ENCODE measurements around the gene NPM3. TPM values are rescaled to one million over a fixed set of nuclear protein-coding genes. Genes with fewer than 3 reads are reported as not detected.
A peak's percentile ranks its signal among the peaks of the same experiment; 100 is the strongest.

Gene NPM3
- total RNA-seq, 2 experiments from 2014 or later, result 15.5 to 15.8 TPM

DNA sequence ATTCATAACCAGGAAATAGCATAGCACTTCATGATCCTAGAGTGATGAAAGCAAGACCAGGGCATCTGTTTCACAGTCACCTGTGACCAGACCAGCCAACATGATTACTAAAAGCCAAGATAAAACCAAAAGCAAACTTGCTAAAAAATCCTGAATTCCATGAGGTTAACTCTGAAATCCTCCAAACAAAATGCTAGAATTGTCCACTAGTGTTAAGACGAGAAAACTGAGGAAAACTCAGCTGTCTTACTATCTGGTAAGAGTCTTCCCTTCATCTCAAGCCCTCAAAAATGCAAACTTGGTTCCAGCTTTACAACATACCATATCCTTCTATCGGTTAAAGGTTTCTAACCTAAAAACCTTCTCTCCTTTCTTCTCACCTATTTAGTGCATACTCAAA lies 1.3 kb upstream of the NPM3 start:
- Mint-ChIP-seq H3K27ac (peak overlapping the region; percentile 86), H3K27me3 (no peaks in the 10 kb centered on the region), H3K4me3 (peak overlapping the region; percentile 100), H3K9me3 (no peaks in the 10 kb centered on the region), H3K4me1 (ENCODE audit: low read depth) (peaks cover 60% of the 10 kb centered on the region), H3K36me3 (ENCODE audit: low read depth) (peaks cover 58% of the 10 kb centered on the region)
- ATAC-seq (ENCODE audit: poor library complexity) (no peak), DNase-seq (no peak)
- no peak overlapping the region for H3K4me3 ChIP-seq (ENCODE audit: low read length)
- H3K36me3 ChIP-seq (ENCODE audit: insufficient read depth, low read length), result peaks cover 51% of the 10 kb centered on the region
- peak overlapping the region; percentile 43 to 44 for H3K27ac ChIP-seq (ENCODE audit: low read depth in 1 of 2, low read length in 2 of 2)
- H3K27me3 ChIP-seq (ENCODE audit: control insufficient read depth in 1 of 2, insufficient read depth in 2 of 2, low read length in 2 of 2), result peaks cover under 1 to 1% of the 10 kb centered on the region in 2 experiments
- intact Hi-C loops (cut with DNase I, micrococcal nuclease), result loop anchor here (5.0 to 10.0 kb wide), 4 partner anchors 48 to 270 kb away; partner anchors contain the start of gene ARMH3 (in 1 of the 2)
- TF ChIP-seq, protein P1, sequence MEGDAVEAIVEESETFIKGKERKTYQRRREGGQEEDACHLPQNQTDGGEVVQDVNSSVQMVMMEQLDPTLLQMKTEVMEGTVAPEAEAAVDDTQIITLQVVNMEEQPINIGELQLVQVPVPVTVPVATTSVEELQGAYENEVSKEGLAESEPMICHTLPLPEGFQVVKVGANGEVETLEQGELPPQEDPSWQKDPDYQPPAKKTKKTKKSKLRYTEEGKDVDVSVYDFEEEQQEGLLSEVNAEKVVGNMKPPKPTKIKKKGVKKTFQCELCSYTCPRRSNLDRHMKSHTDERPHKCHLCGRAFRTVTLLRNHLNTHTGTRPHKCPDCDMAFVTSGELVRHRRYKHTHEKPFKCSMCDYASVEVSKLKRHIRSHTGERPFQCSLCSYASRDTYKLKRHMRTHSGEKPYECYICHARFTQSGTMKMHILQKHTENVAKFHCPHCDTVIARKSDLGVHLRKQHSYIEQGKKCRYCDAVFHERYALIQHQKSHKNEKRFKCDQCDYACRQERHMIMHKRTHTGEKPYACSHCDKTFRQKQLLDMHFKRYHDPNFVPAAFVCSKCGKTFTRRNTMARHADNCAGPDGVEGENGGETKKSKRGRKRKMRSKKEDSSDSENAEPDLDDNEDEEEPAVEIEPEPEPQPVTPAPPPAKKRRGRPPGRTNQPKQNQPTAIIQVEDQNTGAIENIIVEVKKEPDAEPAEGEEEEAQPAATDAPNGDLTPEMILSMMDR (IDR thresholded peaks at IDR 0.05), result no peak
- POLR2A ChIA-PET, result interaction anchor here (1.6 to 4.3 kb wide), 5 partner anchors 10 to 56 kb away, joined by 5 to 43 read pairs (median 6); partner anchors contain the start of gene OGA
- CTCF ChIA-PET, result interaction anchor here (0.6 to 1.8 kb wide), 3 partner anchors 18 to 56 kb away, joined by 3 to 4 read pairs (median 4); no protein-coding TSS in a partner anchor
- peaks cover 0 to 2% of the 10 kb centered on the region in 2 experiments for H3K9me3 ChIP-seq (ENCODE audit: control insufficient read depth in 1 of 2, insufficient read depth in 1 of 2, low read length in 2 of 2)
- peaks cover 48% of the 10 kb centered on the region for H3K4me1 ChIP-seq (ENCODE audit: insufficient read depth, low read length)

DNA sequence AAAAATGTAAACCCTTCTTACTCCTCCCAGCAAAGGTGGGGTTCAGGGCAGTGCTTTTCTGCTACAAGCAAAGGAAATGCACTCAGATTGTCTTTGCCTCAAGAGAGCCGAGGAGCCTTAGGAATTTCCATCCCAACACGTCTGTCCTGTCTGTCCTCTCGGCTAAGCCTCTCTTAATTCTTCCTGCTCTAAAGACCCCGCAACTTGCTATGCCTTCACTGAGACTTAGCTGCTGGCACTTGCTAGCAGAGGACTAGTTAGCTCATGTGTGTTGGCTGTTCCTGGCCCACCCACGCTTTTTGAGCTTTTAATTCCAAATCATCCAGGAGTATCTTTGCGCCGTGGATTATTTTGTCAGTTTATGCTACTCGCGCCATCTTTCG lies 481 bp upstream of the NPM3 start:
- peaks cover 7% of the 10 kb centered on the region for H3K27me3 Mint-ChIP-seq
- peaks cover 67% of the 10 kb centered on the region for H3K4me1 Mint-ChIP-seq (ENCODE audit: low read depth)
- ChIA-PET POLR2A (interaction anchor here (0.6 to 4.3 kb wide), 10 partner anchors 10 to 859 kb away, joined by 3 to 43 read pairs (median 5); partner anchors contain the start of gene OGA), CTCF (interaction anchor here (1.1 to 1.8 kb wide), 4 partner anchors 9 to 57 kb away, joined by 3 to 4 read pairs (median 3); partner anchors contain the start of gene OGA)
- Histone ChIP-seq H3K4me3 (ENCODE audit: low read length) (peak overlapping the region; percentile 90), H3K27me3 (ENCODE audit: control insufficient read depth in 1 of 2, insufficient read depth in 2 of 2, low read length in 2 of 2) (peaks cover 9 to 10% of the 10 kb centered on the region in 2 experiments), H3K9me3 (ENCODE audit: control insufficient read depth in 1 of 2, insufficient read depth in 1 of 2, low read length in 2 of 2) (peaks cover 0 to 10% of the 10 kb centered on the region in 2 experiments), H3K4me1 (ENCODE audit: insufficient read depth, low read length) (peaks cover 57% of the 10 kb centered on the region), H3K27ac (ENCODE audit: low read depth in 1 of 2, low read length in 2 of 2) (peak overlapping the region; percentile 62 to 64), H3K36me3 (ENCODE audit: insufficient read depth, low read length) (peaks cover 43% of the 10 kb centered on the region)
- peaks cover 50% of the 10 kb centered on the region for H3K36me3 Mint-ChIP-seq (ENCODE audit: low read depth)
- H3K4me3 Mint-ChIP-seq, result peak overlapping the region; percentile 100
- H3K27ac Mint-ChIP-seq, result peak overlapping the region; percentile 86
- no peak for ATAC-seq (ENCODE audit: poor library complexity)
- no peak for DNase-seq
- TF ChIP-seq, protein P1 (IDR thresholded peaks at IDR 0.05), result no peak
- intact Hi-C loops (cut with DNase I, micrococcal nuclease), result loop anchor here (2.0 to 10.0 kb wide), 6 partner anchors 35 to 271 kb away; partner anchors contain the start of genes OGA (in 2 of the 2), ARMH3 (in 1 of the 2) and KCNIP2 (in 1 of the 2)
- no peaks in the 10 kb centered on the region for H3K9me3 Mint-ChIP-seq

DNA sequence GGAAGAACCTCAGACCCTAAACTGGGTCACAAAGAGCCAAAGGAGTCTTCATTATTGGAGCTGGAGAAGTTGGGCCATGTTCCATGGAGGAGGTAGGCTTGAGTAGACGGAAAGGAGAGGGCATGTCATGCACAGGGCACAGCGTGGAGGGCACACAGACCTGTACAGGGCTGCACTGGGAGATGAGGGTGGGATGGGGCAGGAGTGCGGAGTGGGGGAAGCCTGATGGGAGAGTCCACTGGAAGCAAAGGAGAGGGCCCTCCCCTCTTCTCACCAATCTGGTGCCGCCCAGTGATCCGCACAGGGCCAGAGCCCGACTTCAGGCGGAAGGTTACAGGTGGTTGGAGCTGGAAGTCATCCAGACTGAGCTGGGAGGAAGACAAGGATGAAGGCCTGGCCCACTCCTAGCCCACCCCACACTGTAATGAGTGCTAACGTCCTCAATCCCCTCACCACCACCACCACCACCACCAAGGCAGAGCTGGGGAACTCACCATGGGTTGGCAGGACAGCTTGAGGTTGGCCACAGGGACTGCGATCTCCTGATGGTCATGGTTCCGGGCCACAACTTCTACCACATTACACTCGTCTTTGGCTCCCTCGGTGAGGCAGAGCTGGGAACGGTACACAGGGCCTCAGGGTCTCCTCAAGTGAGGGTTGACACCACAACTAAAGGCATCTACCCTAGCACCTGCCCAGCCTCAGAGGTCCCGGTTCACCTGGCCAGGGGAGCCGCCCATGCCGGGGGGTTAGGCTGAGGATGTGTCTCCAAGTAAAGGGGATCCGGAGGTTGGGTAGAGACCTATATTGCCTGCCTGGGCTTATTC lies 1.0 kb downstream of the NPM3 start:
- H3K9me3 Mint-ChIP-seq, result no peaks in the 10 kb centered on the region
- Histone ChIP-seq H3K4me1 (ENCODE audit: insufficient read depth, low read length) (peaks cover 62% of the 10 kb centered on the region), H3K36me3 (ENCODE audit: insufficient read depth, low read length) (peaks cover 30% of the 10 kb centered on the region), H3K4me3 (ENCODE audit: low read length) (peak overlapping the region; percentile 90), H3K9me3 (ENCODE audit: control insufficient read depth in 1 of 2, insufficient read depth in 1 of 2, low read length in 2 of 2) (peaks cover 0 to 15% of the 10 kb centered on the region in 2 experiments), H3K27me3 (ENCODE audit: control insufficient read depth in 1 of 2, insufficient read depth in 2 of 2, low read length in 2 of 2) (peaks cover 24% of the 10 kb centered on the region in 2 experiments), H3K27ac (ENCODE audit: low read depth in 1 of 2, low read length in 2 of 2) (no peak overlapping the region)
- H3K4me1 Mint-ChIP-seq (ENCODE audit: low read depth), result peaks cover 77% of the 10 kb centered on the region
- CTCF ChIA-PET, result interaction anchor here (0.9 to 1.0 kb wide), 2 partner anchors 39 to 179 kb away, joined by 3 to 6 read pairs; no protein-coding TSS in a partner anchor
- peak overlapping the region; percentile 86 for H3K27ac Mint-ChIP-seq
- peak in 2 of 14 experiments; percentile 13 to 24 for DNase-seq
- intact Hi-C loops (cut with DNase I, micrococcal nuclease), result loop anchor here (2.0 to 10.0 kb wide), 8 partner anchors 37 to 569 kb away; partner anchors contain the start of genes OGA (in 2 of the 2), ARMH3 (in 1 of the 2) and KCNIP2 (in 1 of the 2)
- POLR2A ChIA-PET, result interaction anchor here (1.3 to 4.3 kb wide), 6 partner anchors 9 to 370 kb away, joined by 3 to 43 read pairs (median 8); partner anchors contain the start of genes NOLC1 and OGA
- H3K4me3 Mint-ChIP-seq, result peak overlapping the region; percentile 100
- H3K27me3 Mint-ChIP-seq, result peaks cover 20% of the 10 kb centered on the region
- H3K36me3 Mint-ChIP-seq (ENCODE audit: low read depth), result peaks cover 39% of the 10 kb centered on the region
- TF ChIP-seq, protein P1 (IDR thresholded peaks at IDR 0.05), result no peak
- ATAC-seq (ENCODE audit: poor library complexity), result no peak
